Stimulated activated CD4-positive, alpha-beta T cell treated with anti-CD3 and anti-CD28 coated beads, Interleukin-12 subunit alpha, Interleukin-12 subunit beta, amount 100 ng/mL, for 24 hours (primary cell): ENCODE measurements around the gene ZNRF2.

Experiments used
- DNase-seq, 2 experiments: peaks; one replicate each; pipeline ENCODE4 v3.0.0-alpha.2; 2020; ENCODE audit warnings: low read depth in 2 of 2

Gene ZNRF2

GRCh38 chr7:30406664-30407425, 122.4 kb downstream of the ZNRF2 start:
- DNase-seq, result no peak

- DNase-seq, result no peak
Measured at GRCh38 chr7:30411173-30411572, 126.8 kb downstream of the ZNRF2 start.

- no peak for DNase-seq
Measured at GRCh38 chr7:30411897-30412296, 127.5 kb downstream of the ZNRF2 start.

DNA sequence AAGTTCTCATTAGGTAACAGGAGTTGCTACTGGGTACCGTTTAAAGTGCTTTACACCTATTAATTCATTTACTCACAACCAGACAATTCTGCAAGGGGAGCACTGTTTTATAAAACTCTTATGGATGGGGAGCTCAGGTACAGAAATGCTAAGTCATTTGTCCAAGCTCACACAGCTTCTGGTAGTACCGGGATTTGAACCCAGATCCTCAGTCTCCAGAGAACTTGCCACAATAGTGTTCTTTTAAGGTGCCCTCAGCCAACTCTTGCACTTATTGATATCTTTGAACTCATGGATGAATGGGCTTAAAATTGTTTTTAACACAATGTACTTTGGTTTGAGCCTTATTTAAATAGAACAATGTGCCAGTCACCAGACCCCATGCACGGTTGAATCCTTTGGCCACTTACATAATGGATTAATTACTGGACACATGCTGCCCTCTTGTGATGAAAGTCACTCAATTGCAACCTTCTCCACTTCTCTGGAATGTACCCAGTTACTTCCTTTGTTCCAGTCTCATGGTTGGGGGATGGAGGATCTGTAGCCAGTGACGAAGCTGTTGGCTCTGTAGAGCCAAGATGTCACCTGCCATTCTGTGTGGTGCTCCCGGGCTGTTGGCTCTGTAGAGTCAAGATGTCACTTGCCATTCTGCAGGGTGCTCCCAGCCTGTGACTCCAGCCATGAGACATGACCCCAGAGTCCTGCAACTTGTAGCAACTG, 128.5 kb downstream of the ZNRF2 start:
- DNase-seq, result no peak

GRCh38 chr7:30413864-30414263, 129.5 kb downstream of the ZNRF2 start:
- no peak for DNase-seq
